ENCODE data around the gene YIF1B.
"Not testable (repeated sequence)": the region's sequence is repeated elsewhere in the genome, so short reads cannot be mapped to it uniquely, and the experiment has no call there.

The YIF1B gene, protein sequence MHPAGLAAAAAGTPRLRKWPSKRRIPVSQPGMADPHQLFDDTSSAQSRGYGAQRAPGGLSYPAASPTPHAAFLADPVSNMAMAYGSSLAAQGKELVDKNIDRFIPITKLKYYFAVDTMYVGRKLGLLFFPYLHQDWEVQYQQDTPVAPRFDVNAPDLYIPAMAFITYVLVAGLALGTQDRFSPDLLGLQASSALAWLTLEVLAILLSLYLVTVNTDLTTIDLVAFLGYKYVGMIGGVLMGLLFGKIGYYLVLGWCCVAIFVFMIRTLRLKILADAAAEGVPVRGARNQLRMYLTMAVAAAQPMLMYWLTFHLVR

GRCh38 chr19:38315657-38316476 lies at the start of gene YIF1B:
Gene YIF1B (minus strand): TSS chr19:38315947. CDS start chr19:38315917, 30 bp downstream.
- peak; percentile 99 for DNase-seq (ENCODE audit: low spot score)

GRCh38 chr19:38362946-38363688 lies 47.4 kb upstream of the YIF1B start:
- not testable (repeated sequence) for DNase-seq (ENCODE audit: low spot score)

GRCh38 chr19:38362076-38362945 lies 46.6 kb upstream of the YIF1B start:
- no peak for DNase-seq (ENCODE audit: low spot score)

- peak; percentile 73 for DNase-seq (ENCODE audit: low spot score)
These were observed 45.9 kb upstream of the YIF1B start for GRCh38 chr19:38361633-38362075.

DNA sequence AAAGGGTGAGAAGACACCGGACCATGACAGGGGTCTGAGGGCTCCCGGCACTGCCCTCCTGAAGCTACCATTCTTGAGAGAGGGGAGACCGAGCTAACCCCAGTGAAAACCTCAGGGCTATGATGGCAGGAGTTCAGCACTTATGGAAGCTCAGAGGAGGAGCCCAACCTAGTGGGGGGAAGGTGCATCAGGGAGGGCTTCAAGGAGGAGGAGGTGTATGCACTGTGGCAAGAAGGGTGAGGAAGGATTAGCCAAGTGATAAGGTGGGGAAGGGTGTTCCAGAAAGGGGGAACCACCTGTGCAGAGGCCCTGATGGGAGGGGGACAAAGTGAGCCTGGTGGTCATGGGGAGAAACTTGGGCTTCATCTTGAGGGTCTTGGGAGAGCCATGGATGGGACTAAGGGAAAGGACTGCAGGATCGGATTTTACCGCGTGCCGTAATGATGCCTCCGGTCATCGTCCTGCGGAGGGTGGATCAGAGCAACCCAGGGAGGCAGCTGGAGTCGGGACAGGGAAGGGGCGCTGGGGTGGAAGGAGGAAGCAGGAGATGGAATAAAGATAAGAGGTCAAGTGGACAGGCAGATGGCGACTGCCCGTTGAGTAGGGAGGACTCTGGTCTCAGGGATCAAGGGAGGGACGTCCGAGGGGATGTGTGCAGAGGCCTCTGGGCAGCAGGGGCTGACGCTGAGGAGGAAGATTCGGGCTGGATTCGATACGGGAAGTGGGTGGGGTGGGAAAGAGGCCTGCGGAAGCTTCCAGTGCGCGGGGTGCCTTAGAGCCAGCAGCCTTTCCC lies 45.3 kb upstream of the YIF1B start:
- DNase-seq (ENCODE audit: low spot score): no peak

DNA sequence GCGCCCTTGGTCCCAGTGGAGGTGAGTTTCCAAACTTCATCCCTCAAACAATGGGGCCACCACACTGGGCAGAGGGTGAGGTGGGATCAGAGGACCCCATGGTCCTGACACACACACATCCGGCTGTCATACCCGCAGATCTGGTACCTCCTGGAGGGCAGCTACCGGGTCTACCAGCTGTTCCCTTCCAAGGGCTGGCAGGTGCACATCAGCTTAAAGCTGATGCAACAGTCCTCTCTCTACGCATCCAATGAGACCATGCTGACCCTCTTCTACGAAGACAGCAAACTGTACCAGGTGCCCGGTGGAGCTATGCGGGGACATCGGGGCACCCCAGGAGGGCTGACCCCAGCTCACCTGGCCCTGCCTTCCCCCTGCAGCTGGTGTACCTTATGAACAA lies 44.6 kb upstream of the YIF1B start:
- DNase-seq (ENCODE audit: low spot score): no peak

- DNase-seq (ENCODE audit: low spot score): no peak
These were observed 43.7 kb upstream of the YIF1B start for GRCh38 chr19:38359242-38360021.

DNA sequence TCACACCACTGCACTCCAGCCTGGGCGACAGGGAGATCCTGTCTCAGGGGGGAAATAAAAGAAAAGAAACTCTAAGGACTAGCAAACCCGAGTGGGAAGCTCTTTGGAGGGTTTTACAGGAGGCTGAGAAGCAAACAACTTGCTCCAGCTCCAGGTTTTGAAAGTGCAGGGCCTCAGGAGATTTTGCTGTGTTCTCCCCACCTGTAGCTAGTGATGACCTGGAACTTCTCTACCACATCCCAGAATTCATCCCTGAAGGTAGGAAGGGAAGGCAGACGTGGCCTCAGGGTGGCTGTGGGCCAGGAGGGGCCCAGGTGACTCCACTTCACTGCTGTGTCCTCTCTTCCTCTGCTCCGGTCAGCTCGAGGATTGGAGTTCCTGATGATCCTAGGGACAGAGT lies 42.3 kb upstream of the YIF1B start:
- DNase-seq (ENCODE audit: low spot score): no peak

GRCh38 chr19:38355728-38356725 lies 40.3 kb upstream of the YIF1B start:
- no peak for DNase-seq (ENCODE audit: low spot score)

GRCh38 chr19:38352611-38353010 lies 36.9 kb upstream of the YIF1B start:
- no peak for DNase-seq (ENCODE audit: low spot score)

GRCh38 chr19:38351865-38352395 lies 36.2 kb upstream of the YIF1B start:
- DNase-seq (ENCODE audit: low spot score): no peak

DNA sequence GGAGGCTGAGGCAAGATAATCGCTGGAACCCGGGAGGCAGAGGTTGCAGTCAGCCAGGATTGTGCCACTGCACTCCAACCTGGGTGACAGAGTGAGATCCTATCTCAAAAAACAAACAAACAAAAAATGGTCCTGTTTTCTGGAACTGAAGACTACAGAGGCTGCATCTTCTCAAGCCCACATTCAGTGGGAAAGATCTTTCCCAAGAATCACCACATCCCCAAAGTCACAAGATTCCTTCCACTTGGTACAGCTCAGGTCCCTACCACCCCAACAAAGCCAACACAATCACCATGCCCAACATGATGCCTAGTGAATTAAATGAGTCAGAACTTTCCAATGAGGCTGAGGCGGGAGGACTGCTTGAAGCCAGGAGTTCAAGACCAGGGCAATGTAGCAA lies 35.1 kb upstream of the YIF1B start:
- no peak for DNase-seq (ENCODE audit: low spot score)

GRCh38 chr19:38346837-38347236 lies 31.1 kb upstream of the YIF1B start:
- no peak for DNase-seq (ENCODE audit: low spot score)

GRCh38 chr19:38340927-38341326 lies 25.2 kb upstream of the YIF1B start:
- DNase-seq (ENCODE audit: low spot score): no peak

GRCh38 chr19:38339011-38339410 lies 23.3 kb upstream of the YIF1B start:
- not testable (repeated sequence) for DNase-seq (ENCODE audit: low spot score)

DNA sequence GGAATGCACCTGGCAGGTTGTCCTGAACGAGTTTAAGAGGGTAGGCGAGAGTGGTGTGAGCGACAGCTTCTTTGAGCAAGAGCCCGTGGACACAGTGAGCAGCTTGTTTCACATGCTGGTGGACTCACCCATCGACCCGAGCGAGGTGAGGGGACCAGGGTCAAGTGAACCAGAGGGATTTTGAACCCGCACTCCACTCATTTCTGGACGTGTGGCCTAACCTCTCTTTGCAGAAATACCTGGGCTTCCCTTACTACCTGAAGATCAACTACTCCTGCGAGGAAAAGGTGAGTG lies 21.6 kb upstream of the YIF1B start:
- DNase-seq (ENCODE audit: low spot score): no peak

GRCh38 chr19:38336638-38337359 lies 21.1 kb upstream of the YIF1B start:
- peak; percentile 96 for DNase-seq (ENCODE audit: low spot score)

All from Ammon's horn (tissue), 1 donor.